Hematopoietic multipotent progenitor cell (in vitro differentiated cells): ENCODE data around the gene CELA2A. TPM values are rescaled to one million over a fixed set of nuclear protein-coding genes. Genes with fewer than 3 reads are reported as not detected.
"Not testable (repeated sequence)": the region's sequence is repeated elsewhere in the genome, so short reads cannot be mapped to it uniquely, and the experiment has no call there.

Experiments used
- DNase-seq, 3 donors: peaks; one replicate each; pipeline ENCODE4 v3.0.0-alpha.2; 2011 to 2015; ENCODE audit warnings: low read depth in 2 of 3, low spot score in 2 of 3
- total RNA-seq: library from RNA; depleted of rRNA; stranded (reverse); fragments of >200 nt; gene quantifications from one replicate; pipeline ENCODE4 v1.2.3, GENCODE V29; 2012

CELA2A gene
- total RNA-seq, 1 donor: not detected

DNA sequence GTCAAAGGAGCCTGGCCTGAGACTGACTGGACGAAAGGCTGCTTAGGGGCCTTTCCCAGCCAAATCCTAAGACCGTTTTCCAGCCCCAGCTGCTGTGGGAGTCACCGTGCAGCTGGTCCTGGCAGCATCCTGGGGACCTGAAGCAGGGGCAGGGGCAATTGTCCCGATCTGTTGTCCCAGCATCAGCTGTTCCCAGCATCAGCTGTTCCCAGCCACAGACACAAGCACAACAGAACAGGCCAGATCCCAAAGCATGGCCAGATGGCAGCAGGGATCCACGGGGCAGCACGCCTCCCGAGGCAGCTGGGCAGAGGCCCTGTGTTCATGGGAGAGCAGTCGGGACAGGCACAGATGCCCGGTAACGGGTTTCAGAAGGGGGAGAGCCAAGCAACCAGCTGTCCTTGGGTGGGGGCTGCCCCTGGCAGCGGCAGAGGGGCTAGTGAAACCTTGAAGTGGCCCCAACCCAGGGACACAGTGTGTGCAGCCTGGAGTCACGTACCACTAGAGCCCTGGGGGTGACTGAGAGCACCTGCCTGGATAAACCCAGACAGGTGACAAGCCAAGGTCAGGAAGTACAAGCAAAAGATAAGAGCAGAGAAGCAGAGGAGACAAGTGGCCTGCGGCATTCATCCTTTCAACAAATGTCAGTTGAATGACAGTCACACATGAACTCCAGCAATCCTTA lies 32.7 kb downstream of the CELA2A start:
- no peak for DNase-seq

- not testable (repeated sequence) for DNase-seq
Measured at GRCh38 chr1:15491010-15491409, 34.5 kb downstream of the CELA2A start.

GRCh38 chr1:15492596-15492995 lies 36.1 kb downstream of the CELA2A start:
- no peak for DNase-seq

- DNase-seq: no peak
Measured at GRCh38 chr1:15493869-15494390, 37.4 kb downstream of the CELA2A start.

GRCh38 chr1:15500184-15501178 lies 43.9 kb downstream of the CELA2A start:
- no peak for DNase-seq

GRCh38 chr1:15501208-15502032 lies 44.9 kb downstream of the CELA2A start:
- DNase-seq: peak in 2 of 3 donors; percentile 44 to 70

GRCh38 chr1:15504436-15504835 lies 47.9 kb downstream of the CELA2A start:
- no peak for DNase-seq

- no peak for DNase-seq
Measured at GRCh38 chr1:15506831-15507230, 50.3 kb downstream of the CELA2A start.

DNA sequence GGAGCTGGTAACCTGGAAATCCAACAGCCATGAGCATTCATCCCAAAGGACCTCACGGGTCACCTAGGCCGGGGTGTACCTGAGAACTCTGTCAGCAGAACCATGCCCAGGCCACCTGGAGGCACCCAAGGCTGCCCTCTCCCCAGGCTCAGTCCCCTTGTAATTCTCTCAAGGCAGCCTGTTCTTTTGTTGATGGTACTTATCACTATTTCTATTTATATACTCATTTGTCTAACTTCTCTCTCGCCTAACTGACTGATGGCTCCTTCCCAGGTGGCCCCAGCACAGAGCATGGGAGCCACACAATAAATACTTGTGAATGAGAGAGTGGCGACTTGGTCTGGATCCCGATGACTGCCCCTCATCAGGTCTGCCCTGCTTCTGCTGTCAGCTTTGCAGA lies 50.7 kb downstream of the CELA2A start:
- no peak for DNase-seq

GRCh38 chr1:15508700-15509487 lies 52.4 kb downstream of the CELA2A start:
- peak in 2 of 3 donors; percentile 54 to 69 for DNase-seq

DNA sequence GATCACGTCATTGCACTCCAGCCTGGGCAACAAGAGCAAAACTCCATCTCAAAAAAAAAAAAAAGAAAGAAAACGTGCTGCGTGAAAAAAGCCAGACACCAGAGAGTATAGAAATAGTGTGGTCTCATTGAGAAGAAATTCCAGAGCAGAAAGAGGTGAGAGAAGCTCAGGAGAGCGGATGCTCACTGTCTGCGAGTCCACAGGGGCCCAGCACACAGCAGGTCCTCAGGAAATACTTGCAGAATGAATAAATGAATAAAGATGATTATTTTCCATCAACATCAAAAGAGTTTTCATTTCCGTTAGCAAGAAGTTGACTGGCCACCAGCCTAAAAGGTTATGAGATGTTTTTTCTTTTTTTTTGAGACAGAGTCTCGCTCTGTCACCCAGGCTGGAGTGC lies 53.1 kb downstream of the CELA2A start:
- DNase-seq: no peak

DNA sequence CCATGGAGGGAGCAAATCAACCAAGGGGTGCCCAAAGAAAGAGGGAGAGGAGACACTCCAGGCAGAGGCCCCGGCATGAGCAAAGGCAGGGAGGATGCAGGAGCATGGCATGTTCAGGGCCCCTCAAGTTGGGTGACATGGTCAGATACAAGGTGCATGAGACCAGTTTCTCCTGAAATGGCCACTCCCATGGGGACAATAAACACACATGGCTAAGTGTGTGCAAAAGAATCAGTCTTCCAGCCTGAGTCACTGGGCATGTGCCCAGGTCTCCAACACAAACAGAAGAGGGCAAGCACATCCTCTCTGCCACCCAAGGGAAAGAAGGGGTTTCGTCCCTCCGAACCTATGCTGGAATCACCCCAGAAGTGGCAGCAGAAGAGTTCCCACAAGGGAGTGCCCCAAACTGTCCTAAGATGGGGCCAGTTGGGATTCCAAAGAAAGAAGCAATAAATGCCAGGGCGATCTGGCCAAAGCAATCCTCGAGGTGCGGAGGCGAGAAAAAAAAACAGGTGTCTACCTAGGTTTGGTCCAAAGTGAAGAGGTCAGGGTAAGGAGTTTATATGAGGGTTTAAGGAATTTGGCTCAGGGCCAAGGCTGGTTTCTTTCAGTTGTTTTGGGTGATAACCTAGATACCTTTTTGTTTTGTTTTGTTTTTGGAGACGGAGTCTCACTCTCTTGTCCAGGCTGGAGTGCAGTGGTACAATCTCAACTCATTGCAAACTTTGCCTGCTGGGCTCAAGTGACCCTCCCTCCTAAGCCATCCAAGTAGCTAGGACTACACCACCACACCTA lies 54.3 kb downstream of the CELA2A start:
- no peak for DNase-seq

DNA sequence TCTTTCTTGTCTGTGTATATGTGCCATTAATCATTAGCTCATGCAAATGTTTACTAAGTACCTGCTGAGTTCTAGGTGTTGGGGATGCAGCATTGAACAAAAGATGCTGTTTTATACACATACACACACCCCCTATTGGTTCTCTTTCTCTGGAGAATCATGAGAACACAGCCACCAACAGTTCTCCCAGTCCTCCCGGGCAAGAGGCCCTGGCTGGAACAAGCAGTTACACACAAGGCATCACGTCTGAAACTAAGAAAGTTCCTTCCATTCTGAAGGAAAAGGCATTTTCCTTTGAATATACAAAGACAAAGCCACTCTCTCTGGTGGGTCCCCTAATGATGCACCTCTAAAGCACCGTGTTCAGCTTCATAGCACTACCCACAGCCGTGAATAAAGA lies 56.7 kb downstream of the CELA2A start:
- DNase-seq: no peak

DNA sequence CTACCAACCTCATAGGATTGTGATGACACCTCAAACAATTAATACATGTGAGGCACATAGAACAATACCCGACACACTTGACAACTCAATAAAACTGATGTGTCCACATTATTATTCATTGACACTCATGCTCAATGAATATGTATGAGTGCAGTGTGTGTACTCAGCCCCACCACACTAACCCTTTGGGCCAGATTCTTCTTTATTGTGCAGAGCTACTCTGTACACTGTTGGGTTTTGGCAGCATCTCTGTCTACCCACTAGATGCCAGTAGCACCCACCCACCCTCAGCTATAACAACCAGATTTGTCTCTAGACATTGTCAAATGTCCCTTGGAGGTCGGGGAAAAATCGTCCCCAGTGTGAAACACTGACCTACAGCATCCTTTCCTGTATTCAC lies 57.4 kb downstream of the CELA2A start:
- DNase-seq: no peak

GRCh38 chr1:15514557-15514956 lies 58.0 kb downstream of the CELA2A start:
- DNase-seq: not testable (repeated sequence)

DNA sequence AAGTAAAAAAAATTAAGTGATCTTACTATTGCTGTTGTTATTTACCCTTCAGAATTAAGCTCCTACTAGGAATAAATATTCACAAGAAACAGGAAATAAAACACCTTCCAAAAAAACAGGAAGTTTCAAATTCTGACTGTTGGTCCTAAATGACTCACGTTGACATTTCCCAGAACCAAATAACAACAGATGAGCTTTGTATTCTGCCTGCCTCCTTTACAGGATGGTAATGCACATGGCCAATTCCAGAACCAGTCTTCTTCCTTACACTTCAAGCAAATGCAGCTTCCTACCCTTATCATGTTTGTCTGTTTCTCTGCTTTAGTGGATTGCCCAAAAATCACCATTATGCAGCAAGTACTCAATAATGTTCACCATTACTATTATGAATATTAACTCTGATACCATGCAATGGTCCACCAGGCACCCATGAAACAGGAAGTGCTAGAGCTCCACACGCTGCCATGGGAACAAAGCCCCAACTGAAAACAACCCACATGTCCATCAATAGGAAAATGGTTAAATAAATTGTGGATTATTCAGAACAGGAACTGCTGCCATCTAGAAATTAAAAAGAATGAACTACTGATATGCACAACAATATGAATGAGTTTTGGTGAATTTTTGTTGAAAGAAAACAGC lies 58.6 kb downstream of the CELA2A start:
- peak in 2 of 3 donors; percentile 35 to 42 for DNase-seq

- DNase-seq: no peak
Measured at GRCh38 chr1:15519625-15520024, 63.1 kb downstream of the CELA2A start.

GRCh38 chr1:15521206-15521906 lies 64.8 kb downstream of the CELA2A start:
- not testable (repeated sequence) for DNase-seq
